ENCODE results near the gene MYNN. TPM values are rescaled to one million over a fixed set of nuclear protein-coding genes. Genes with fewer than 3 reads are reported as not detected.

The MYNN gene
- total and polyA plus RNA-seq, 2 donors: 11.9 to 50.8 TPM

- H3K36me3 ChIP-seq (ENCODE audit: insufficient read depth): no peaks in the 10 kb centered on the region
- DNase-seq (ENCODE audit: extremely low spot score): peak; percentile 29
- peak overlapping the region; percentile 96 for H3K27ac ChIP-seq (ENCODE audit: low read depth)
- H3K4me3 ChIP-seq (ENCODE audit: low read depth, low read length): peak overlapping the region; percentile 73
- under 1% methylated on average over 46 of the region's 46 CpGs for WGBS
- H3K4me1 ChIP-seq (ENCODE audit: insufficient read depth): no peaks in the 10 kb centered on the region
These were observed 8.8 kb upstream of the MYNN start for GRCh38 chr3:169764312-169764881.

GRCh38 chr3:169764882-169765612 is 8.1 kb upstream of the MYNN start, which contains the start of gene TERC:
TERC (minus strand) TSS chr3:169765060.
- peak within 1 kb of the TSS; percentile 96 for H3K27ac ChIP-seq (ENCODE audit: low read depth)
- H3K36me3 ChIP-seq (ENCODE audit: insufficient read depth): no peaks in the 10 kb centered on the region
- DNase-seq (ENCODE audit: extremely low spot score): peak; percentile 92
- 7% methylated on average over 42 of the region's 42 CpGs for WGBS
- H3K4me1 ChIP-seq (ENCODE audit: insufficient read depth): no peaks in the 10 kb centered on the region
- peak within 1 kb of the TSS; percentile 73 for H3K4me3 ChIP-seq (ENCODE audit: low read depth, low read length)

GRCh38 chr3:169769287-169770181 is 3.7 kb upstream of the MYNN start, which contains the start of gene ACTRT3:
ACTRT3 (minus strand) TSS chr3:169769561; CDS start chr3:169769520, 41 bp downstream.
- H3K4me3 ChIP-seq (ENCODE audit: low read depth, low read length): peak within 1 kb of the TSS; percentile 62
- DNase-seq (ENCODE audit: extremely low spot score): peak; percentile 61
- H3K27ac ChIP-seq (ENCODE audit: low read depth): peak within 1 kb of the TSS; percentile 70
- WGBS: 2% methylated on average over 51 of the region's 51 CpGs
- H3K4me1 ChIP-seq (ENCODE audit: insufficient read depth): no peaks in the 10 kb centered on the region
- no peaks in the 10 kb centered on the region for H3K36me3 ChIP-seq (ENCODE audit: insufficient read depth)

GRCh38 chr3:169771497-169772304 is 1.5 kb upstream of the MYNN start:
- Histone ChIP-seq H3K36me3 (ENCODE audit: insufficient read depth) (no peaks in the 10 kb centered on the region), H3K4me3 (ENCODE audit: low read depth, low read length) (peak overlapping the region; percentile 56), H3K27ac (ENCODE audit: low read depth) (peak overlapping the region; percentile 99), H3K4me1 (ENCODE audit: insufficient read depth) (no peaks in the 10 kb centered on the region)
- peak; percentile 94 for DNase-seq (ENCODE audit: extremely low spot score)
- under 1% methylated on average over 27 of the region's 27 CpGs for WGBS

- H3K4me1 ChIP-seq (ENCODE audit: insufficient read depth): no peaks in the 10 kb centered on the region
- no peaks in the 10 kb centered on the region for H3K36me3 ChIP-seq (ENCODE audit: insufficient read depth)
- DNase-seq (ENCODE audit: extremely low spot score): peak; percentile 88
- peak overlapping the region; percentile 71 for H3K4me3 ChIP-seq (ENCODE audit: low read depth, low read length)
- peak overlapping the region; percentile 99 for H3K27ac ChIP-seq (ENCODE audit: low read depth)
- WGBS: under 1% methylated on average over 15 of the region's 15 CpGs
These were observed 795 bp upstream of the MYNN start for GRCh38 chr3:169772305-169772896.

GRCh38 chr3:169774186-169774585 is 990 bp downstream of the MYNN start:
- WGBS: 50% methylated on average over 5 of the region's 5 CpGs
- DNase-seq (ENCODE audit: extremely low spot score): no peak
- peak overlapping the region; percentile 71 for H3K4me3 ChIP-seq (ENCODE audit: low read depth, low read length)
- H3K36me3 ChIP-seq (ENCODE audit: insufficient read depth): no peaks in the 10 kb centered on the region
- no peak overlapping the region for H3K27ac ChIP-seq (ENCODE audit: low read depth)
- H3K4me1 ChIP-seq (ENCODE audit: insufficient read depth): no peaks in the 10 kb centered on the region

- no peak for DNase-seq (ENCODE audit: extremely low spot score)
- Histone ChIP-seq H3K4me3 (ENCODE audit: low read depth, low read length) (no peak overlapping the region), H3K27ac (ENCODE audit: low read depth) (no peak overlapping the region), H3K4me1 (ENCODE audit: insufficient read depth) (no peaks in the 10 kb centered on the region), H3K36me3 (ENCODE audit: insufficient read depth) (peaks cover 2% of the 10 kb centered on the region)
- WGBS: 81% methylated on average over 4 of the region's 4 CpGs
These were observed 4.6 kb downstream of the MYNN start for GRCh38 chr3:169777822-169778221.

GRCh38 chr3:169780742-169781141 is 7.5 kb downstream of the MYNN start:
- Histone ChIP-seq H3K36me3 (ENCODE audit: insufficient read depth) (peaks cover 2% of the 10 kb centered on the region), H3K4me1 (ENCODE audit: insufficient read depth) (no peaks in the 10 kb centered on the region), H3K4me3 (ENCODE audit: low read depth, low read length) (no peak overlapping the region), H3K27ac (ENCODE audit: low read depth) (no peak overlapping the region)
- WGBS: 66% methylated on average over 2 of the region's 2 CpGs
- no peak for DNase-seq (ENCODE audit: extremely low spot score)

- H3K36me3 ChIP-seq (ENCODE audit: insufficient read depth): peaks cover 5% of the 10 kb centered on the region
- no peak overlapping the region for H3K27ac ChIP-seq (ENCODE audit: low read depth)
- WGBS: 83% methylated on average over 4 of the region's 4 CpGs
- no peaks in the 10 kb centered on the region for H3K4me1 ChIP-seq (ENCODE audit: insufficient read depth)
- no peak overlapping the region for H3K4me3 ChIP-seq (ENCODE audit: low read depth, low read length)
- no peak for DNase-seq (ENCODE audit: extremely low spot score)
These were observed 8.1 kb downstream of the MYNN start for GRCh38 chr3:169781209-169781855.

GRCh38 chr3:169787120-169787519 is 13.9 kb downstream of the MYNN start:
- peaks cover 7% of the 10 kb centered on the region for H3K36me3 ChIP-seq (ENCODE audit: insufficient read depth)
- WGBS: 96% methylated on average over 4 of the region's 4 CpGs
- H3K27ac ChIP-seq (ENCODE audit: low read depth): no peak overlapping the region
- no peaks in the 10 kb centered on the region for H3K4me1 ChIP-seq (ENCODE audit: insufficient read depth)
- no peak overlapping the region for H3K4me3 ChIP-seq (ENCODE audit: low read depth, low read length)
- DNase-seq (ENCODE audit: extremely low spot score): no peak

GRCh38 chr3:169787791-169788190 is 14.6 kb downstream of the MYNN start:
- Histone ChIP-seq H3K4me3 (ENCODE audit: low read depth, low read length) (no peak overlapping the region), H3K4me1 (ENCODE audit: insufficient read depth) (no peaks in the 10 kb centered on the region), H3K36me3 (ENCODE audit: insufficient read depth) (peaks cover 7% of the 10 kb centered on the region), H3K27ac (ENCODE audit: low read depth) (no peak overlapping the region)
- WGBS: 83% methylated on average over 1 of the region's 1 CpG
- DNase-seq (ENCODE audit: extremely low spot score): no peak

- no peak for DNase-seq (ENCODE audit: extremely low spot score)
- Histone ChIP-seq H3K36me3 (ENCODE audit: insufficient read depth) (peaks cover 7% of the 10 kb centered on the region), H3K4me1 (ENCODE audit: insufficient read depth) (no peaks in the 10 kb centered on the region), H3K4me3 (ENCODE audit: low read depth, low read length) (no peak overlapping the region), H3K27ac (ENCODE audit: low read depth) (no peak overlapping the region)
These were observed 17.0 kb downstream of the MYNN start for GRCh38 chr3:169790219-169790618.

Measured in urinary bladder (tissue), 4 donors.